ENCODE measurements around the gene SSR1. TPM values are rescaled to one million over a fixed set of nuclear protein-coding genes. Genes with fewer than 3 reads are reported as not detected.

The SSR1 gene
- total and polyA plus RNA-seq, 2 of the 13 experiments (the other 11 are each of a cell fraction or from before 2014, with no cell fraction given): 203 to 243 TPM

GRCh38 chr6:7312616-7313504, at the start of gene SSR1 (continued):
- TF ChIP-seq AKNA (CRISPR knock-in tag; IDR thresholded peaks at IDR 0.05; ENCODE audit: borderline replicate concordance) (peak; percentile 75; the same call in 1 of the 2 replicates), KMT2A (CRISPR knock-in tag; IDR thresholded peaks at IDR 0.05) (peak; percentile 91; the same call in 1 of the 2 replicates), SOX13 (IDR thresholded peaks at IDR 0.05) (peak; percentile 55; the same call in 1 of the 2 replicates), SOX13 (CRISPR knock-in tag; conservative IDR thresholded peaks at IDR 0.05 in 1 of 2, IDR thresholded peaks at IDR 0.05 in 1 of 2) (peak in 1 of 2 experiments; percentile 76; a peak in 2 of 4 replicates), PRDM15 (CRISPR knock-in tag; IDR thresholded peaks at IDR 0.05) (peak; percentile 64; the same call in 1 of the 2 replicates), SRSF1 (optimal IDR thresholded peaks at IDR 0.05; ENCODE audit: low read depth, low read length) (peak; percentile 66), FOXC1 (CRISPR knock-in tag; IDR thresholded peaks at IDR 0.05; ENCODE audit: borderline replicate concordance) (peak; percentile 81), ZNF317 (CRISPR knock-in tag; IDR thresholded peaks at IDR 0.05) (0 out of 2 replicates have a peak, but pooled peaks have one; percentile 61), ZNF138 (CRISPR knock-in tag; IDR thresholded peaks at IDR 0.05; ENCODE audit: low read depth) (no peak; the same call in none of the 2 replicates), GMEB2 (CRISPR knock-in tag; IDR thresholded peaks at IDR 0.05; ENCODE audit: low read depth) (peak; percentile 94), GABPB1 (CRISPR knock-in tag; IDR thresholded peaks at IDR 0.05) (peak; percentile 90), MLX (CRISPR knock-in tag; IDR thresholded peaks at IDR 0.05) (peak; percentile 99), HES4 (CRISPR knock-in tag; IDR thresholded peaks at IDR 0.05; ENCODE audit: borderline replicate concordance) (peak; percentile 90), SP5 (CRISPR knock-in tag; IDR thresholded peaks at IDR 0.05; ENCODE audit: borderline replicate concordance, low read depth) (peak; percentile 94), RXRA (CRISPR knock-in tag; IDR thresholded peaks at IDR 0.05) (peak; percentile 78), FOXO1 (CRISPR knock-in tag; IDR thresholded peaks at IDR 0.05) (peak; percentile 65), ZNF674 (CRISPR knock-in tag; IDR thresholded peaks at IDR 0.05; ENCODE audit: low read depth) (peak; percentile 79; the same call in 1 of the 2 replicates)
